MCF 10A (cell line): Measurements from ENCODE around the gene BIRC5. TPM values are rescaled to one million over a fixed set of nuclear protein-coding genes. Genes with fewer than 3 reads are reported as not detected.
"Not testable (repeated sequence)": the region's sequence is repeated elsewhere in the genome, so short reads cannot be mapped to it uniquely, and the experiment has no call there.

ENCODE experiments used
- BruUV-seq: library from RNA; stranded (reverse); fragments of 400-500 nt; replicated peaks from 2 replicates; lab custom pipeline; 2021; lab: Mats Ljungman, UMichigan
- CTCF ChIA-PET: fragments of 300-600 bp; sonication (Branson Sonifier 250); formaldehyde crosslinking; extraction: SDS; loops from one replicate; lab custom pipeline; 2021; ENCODE audit warnings: antibody characterized with exemption, inconsistent platforms; lab: Yijun Ruan, JAX
- POLR2A ChIA-PET: fragments of 300-600, 350-650 bp; sonication (Branson Sonifier 250); formaldehyde crosslinking; extraction: SDS; loops from one replicate; lab custom pipeline; 2020; ENCODE audit warnings: antibody characterized with exemption, inconsistent platforms; lab: Yijun Ruan, JAX
- DNase-seq: peaks from one replicate; pipeline ENCODE4 v3.0.0-alpha.2; 2018; ENCODE audit not compliant: unreplicated experiment
- H3K27ac Mint-ChIP-seq: one replicate; pipeline ENCODE4 v1.8.0; 2022; ENCODE audit warnings: mild to moderate bottlenecking, low read depth, mixed read lengths; ENCODE audit not compliant: unreplicated experiment
- H3K27me3 Mint-ChIP-seq: one replicate; pipeline ENCODE4 v1.8.0; 2022; ENCODE audit warnings: mixed read lengths; ENCODE audit not compliant: insufficient read depth, unreplicated experiment
- H3K36me3 Mint-ChIP-seq: one replicate; pipeline ENCODE4 v1.8.0; 2022; ENCODE audit warnings: mild to moderate bottlenecking, moderate library complexity, mixed read lengths; ENCODE audit not compliant: insufficient read depth, unreplicated experiment
- H3K4me1 Mint-ChIP-seq: one replicate; pipeline ENCODE4 v1.8.0; 2022; ENCODE audit warnings: mixed read lengths; ENCODE audit not compliant: insufficient read depth, unreplicated experiment
- H3K4me3 Mint-ChIP-seq: one replicate; pipeline ENCODE4 v1.8.0; 2022; ENCODE audit warnings: mild to moderate bottlenecking, moderate library complexity, mixed read lengths; ENCODE audit not compliant: unreplicated experiment
- H3K9me3 Mint-ChIP-seq: one replicate; pipeline ENCODE4 v1.8.0; 2022; ENCODE audit warnings: mixed read lengths; ENCODE audit not compliant: unreplicated experiment
- CTCF ChIP-seq: fragments of 200-600 bp; IDR thresholded peaks from one replicate; pipeline ENCODE4 v1.8.0; 2022; ENCODE audit warnings: antibody characterized with exemption, mild to moderate bottlenecking; ENCODE audit not compliant: unreplicated experiment
- intact Hi-C: fragments of 100-400 bp; cut with micrococcal nuclease; formaldehyde crosslinking; loops from 2 replicates; pipeline ENCODE4 v1.14.1; 2022
- total RNA-seq: library from RNA; stranded (reverse); gene quantifications from 2 replicates; pipeline ENCODE4 v1.2.3, GENCODE V29; 2022

The BIRC5 gene
- total RNA-seq, 1 experiment from 2014 or later, result 45.6 TPM

DNA sequence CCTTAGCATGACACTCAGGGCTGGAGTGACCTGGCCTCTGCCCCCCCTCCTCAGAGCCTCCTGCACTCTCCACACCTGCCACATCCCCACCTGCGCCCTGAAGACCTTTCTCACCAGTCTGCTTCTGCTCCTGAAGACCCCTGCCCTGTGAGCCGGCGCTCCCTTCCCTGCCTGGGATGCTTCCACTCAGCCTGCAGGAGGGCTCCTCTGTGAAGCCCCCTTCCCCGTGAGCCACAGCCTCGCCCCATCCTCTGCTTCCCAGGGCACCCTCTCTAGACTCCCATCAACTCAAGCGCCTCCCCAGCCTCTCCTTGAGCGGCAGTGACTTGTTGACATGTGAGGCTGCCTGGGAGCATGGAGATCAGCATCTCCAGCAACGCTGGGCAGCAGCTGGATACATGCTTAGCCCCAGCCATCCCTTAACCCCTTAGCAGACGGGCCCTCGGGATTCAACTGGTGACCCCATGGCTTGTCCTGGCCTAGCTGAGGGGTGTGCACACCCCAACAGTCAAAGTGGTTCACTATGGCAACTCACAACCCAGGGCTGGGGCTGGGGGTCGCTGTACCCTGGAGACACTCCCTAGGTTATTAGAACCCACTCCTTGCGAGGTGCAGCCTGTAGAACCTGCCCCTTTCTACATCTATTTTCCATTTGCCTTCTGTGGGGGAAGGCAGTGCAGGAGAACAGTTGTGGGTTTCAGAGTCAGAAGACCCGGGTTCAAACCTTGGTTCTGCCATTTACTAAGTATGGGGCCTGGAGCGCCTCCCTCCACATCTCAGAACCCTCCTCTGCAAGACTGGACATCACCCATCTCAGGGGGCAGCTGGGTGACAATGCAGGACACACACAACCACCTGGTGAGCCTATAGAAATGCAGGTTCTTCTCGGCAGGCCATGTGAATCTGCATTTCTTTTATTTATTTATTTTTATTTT lies 38.9 kb downstream of the BIRC5 start:
- no TSS peak for BruUV-seq
- ChIA-PET POLR2A (no interaction called here), CTCF (interaction anchor here (0.6 to 5.0 kb wide), 3 partner anchors 9 to 170 kb away, joined by 3 to 54 read pairs (median 3); no protein-coding TSS in a partner anchor)
- Mint-ChIP-seq H3K4me1 (peaks cover 12% of the 10 kb centered on the region), H3K4me3 (peak overlapping the region; percentile 77), H3K27ac (no peak overlapping the region), H3K9me3 (peaks cover 7% of the 10 kb centered on the region), H3K27me3 (no peaks in the 10 kb centered on the region), H3K36me3 (no peaks in the 10 kb centered on the region)
- intact Hi-C loops, result no loop called here
- no peak for TF ChIP-seq CTCF
- no peak for DNase-seq

- intact Hi-C loops, H3K27ac Mint-ChIP-seq, H3K27me3 Mint-ChIP-seq, BruUV-seq, H3K36me3 Mint-ChIP-seq, POLR2A ChIA-PET, DNase-seq, H3K9me3 Mint-ChIP-seq: not testable (repeated sequence)
- Mint-ChIP-seq H3K4me1 (peaks cover 12% of the 10 kb centered on the region), H3K4me3 (peak overlapping the region; percentile 77)
- CTCF ChIA-PET, result interaction anchor here (0.6 to 5.0 kb wide), 3 partner anchors 9 to 169 kb away, joined by 3 to 54 read pairs (median 3); no protein-coding TSS in a partner anchor
These were observed 39.5 kb downstream of the BIRC5 start for GRCh38 chr17:78253636-78253945.

GRCh38 chr17:78253946-78254672 lies 40.1 kb downstream of the BIRC5 start:
- ChIA-PET POLR2A (interaction anchor here (0.6 to 1.4 kb wide), 4 partner anchors 19 to 1030 kb away, joined by 3 to 4 read pairs (median 3); no protein-coding TSS in a partner anchor), CTCF (interaction anchor here (1.3 kb wide), 1 partner anchor 168 kb away, joined by 3 read pairs; no protein-coding TSS in a partner anchor)
- Mint-ChIP-seq H3K27me3 (no peaks in the 10 kb centered on the region), H3K9me3 (peaks cover 7% of the 10 kb centered on the region), H3K36me3 (no peaks in the 10 kb centered on the region), H3K4me3 (peak overlapping the region; percentile 77), H3K27ac (no peak overlapping the region), H3K4me1 (peaks cover 12% of the 10 kb centered on the region)
- peak; percentile 73 for DNase-seq
- no peak for TF ChIP-seq CTCF
- BruUV-seq, result no TSS peak
- intact Hi-C loops, result no loop called here

- no TSS peak for BruUV-seq
- H3K27me3 Mint-ChIP-seq, result no peaks in the 10 kb centered on the region
- intact Hi-C loops, result no loop called here
- H3K27ac Mint-ChIP-seq, result no peak overlapping the region
- peaks cover 12% of the 10 kb centered on the region for H3K4me1 Mint-ChIP-seq
- CTCF ChIA-PET, result interaction anchor here (0.6 to 1.3 kb wide), 4 partner anchors 77 to 481 kb away, joined by 3 to 5 read pairs (median 4); no protein-coding TSS in a partner anchor
- POLR2A ChIA-PET, result interaction anchor here (0.6 to 1.4 kb wide), 3 partner anchors 14 to 65 kb away, joined by 3 to 4 read pairs (median 3); no protein-coding TSS in a partner anchor
- no peaks in the 10 kb centered on the region for H3K36me3 Mint-ChIP-seq
- TF ChIP-seq CTCF, result no peak
- H3K4me3 Mint-ChIP-seq, result peak overlapping the region; percentile 77
- peaks cover 7% of the 10 kb centered on the region for H3K9me3 Mint-ChIP-seq
- DNase-seq, result no peak
These were observed 41.1 kb downstream of the BIRC5 start for GRCh38 chr17:78255029-78255656.
